GM15510 (cell line): ENCODE measurements around the gene JAK3.

Source experiments
- POLR2A ChIP-seq: IDR thresholded peaks from 3 replicates; pipeline ENCODE4 v1.6.1; 2011; ENCODE audit warnings: borderline replicate concordance; ENCODE audit not compliant: insufficient read length; ENCODE audit errors: extremely low read depth

The JAK3 gene

GRCh38 chr19:17811103-17811502, 36.7 kb downstream of the JAK3 start:
- TF ChIP-seq POLR2A = no peak

GRCh38 chr19:17807731-17808316, 40.0 kb downstream of the JAK3 start:
- TF ChIP-seq POLR2A = no peak

GRCh38 chr19:17806945-17807344, 40.8 kb downstream of the JAK3 start:
- TF ChIP-seq POLR2A = no peak

DNA sequence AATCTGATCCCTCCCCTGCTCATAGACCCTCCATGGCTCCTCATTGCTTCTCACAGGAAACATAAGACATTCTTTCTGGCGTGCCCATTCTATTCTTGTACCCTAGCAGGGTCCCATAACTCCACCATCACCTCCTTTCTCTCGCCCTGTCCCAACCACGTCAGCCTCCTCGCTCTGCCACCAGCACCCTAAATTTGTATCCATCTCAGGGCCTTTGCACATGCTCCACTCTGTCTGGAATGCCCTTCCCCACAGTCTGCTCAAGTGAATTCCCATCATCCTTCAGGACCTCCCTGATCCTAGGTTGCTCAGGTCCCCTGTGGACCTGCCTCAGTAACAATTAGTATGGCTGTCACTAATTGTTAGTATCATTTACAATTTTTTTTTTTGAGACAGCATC, 42.4 kb downstream of the JAK3 start:
- TF ChIP-seq POLR2A = no peak

DNA sequence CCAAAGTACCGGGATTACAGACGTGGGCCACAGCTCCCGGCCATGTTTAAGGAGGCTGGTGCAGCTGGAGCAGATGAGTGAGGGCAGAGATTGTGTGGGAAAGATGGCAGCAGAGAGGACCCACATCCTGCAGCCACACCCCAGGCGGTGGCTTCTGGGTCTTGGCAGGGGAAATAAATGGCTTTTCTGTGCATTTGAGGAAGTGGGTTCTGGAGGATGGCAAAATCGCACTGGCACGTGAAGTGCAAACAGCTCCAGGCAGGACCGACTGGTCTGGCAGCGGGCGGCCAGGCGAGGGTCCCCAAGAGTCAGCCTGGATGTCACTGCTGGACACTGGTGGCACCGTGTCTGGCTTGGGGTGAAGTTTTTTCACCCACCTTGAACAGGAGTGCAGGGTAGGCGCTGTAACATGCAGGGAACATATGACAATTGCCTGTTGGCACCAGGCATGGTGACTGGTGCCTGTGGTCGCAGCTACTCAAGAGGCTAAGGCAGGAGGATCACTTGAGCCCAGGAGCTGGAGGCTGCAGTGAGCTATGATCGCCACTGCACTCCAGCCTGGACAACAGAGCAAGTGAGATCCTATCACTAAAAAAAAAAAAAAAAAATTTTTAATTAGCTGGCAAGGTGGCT, 44.4 kb downstream of the JAK3 start:
- TF ChIP-seq POLR2A = no peak

GRCh38 chr19:17802137-17802858, 45.5 kb downstream of the JAK3 start:
- no peak for TF ChIP-seq POLR2A

DNA sequence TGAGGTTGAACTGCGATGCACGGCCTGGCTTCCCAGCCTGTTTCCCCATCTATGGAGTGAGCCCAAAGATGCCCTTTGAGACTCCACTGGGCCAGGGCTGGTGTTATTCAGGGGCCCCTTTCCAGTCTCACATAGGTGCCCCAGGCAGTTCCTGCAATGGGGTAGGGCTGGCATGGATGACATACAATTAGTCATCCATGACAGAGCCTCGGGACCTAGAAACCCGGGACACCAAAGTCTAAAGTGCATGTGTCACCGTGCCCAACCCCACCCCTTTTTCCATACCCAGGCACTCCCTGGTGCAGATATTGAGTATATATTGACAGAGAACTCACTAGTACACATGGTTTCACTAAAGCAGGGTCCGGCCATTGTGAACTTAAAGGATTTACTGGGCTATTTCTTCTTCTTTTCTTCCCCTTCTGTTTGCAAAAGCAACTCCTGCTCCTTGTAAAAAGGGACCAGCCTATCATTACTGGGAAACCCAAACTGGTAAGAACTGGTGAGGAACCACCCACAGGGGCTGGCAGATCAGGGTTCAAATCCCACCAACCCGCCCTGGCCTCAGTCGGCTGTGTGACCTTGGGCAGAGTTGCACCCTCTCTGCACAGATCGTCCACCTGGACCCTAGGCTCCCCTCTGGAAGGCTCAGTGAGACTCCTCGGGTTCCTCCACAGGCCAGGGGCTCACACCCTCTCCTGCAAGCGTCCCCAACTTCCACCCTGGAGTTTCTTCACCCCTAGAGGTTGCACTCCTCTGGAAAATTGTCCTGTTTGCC, 50.2 kb downstream of the JAK3 start:
- TF ChIP-seq POLR2A = no peak

GRCh38 chr19:17796838-17797423, 50.9 kb downstream of the JAK3 start:
- no peak for TF ChIP-seq POLR2A

GRCh38 chr19:17796013-17796837, 51.6 kb downstream of the JAK3 start:
- TF ChIP-seq POLR2A = no peak

- TF ChIP-seq POLR2A = no peak
Measured at GRCh38 chr19:17795495-17795856, 52.3 kb downstream of the JAK3 start.

GRCh38 chr19:17794731-17795494, 52.9 kb downstream of the JAK3 start, which contains the start of gene B3GNT3:
Gene B3GNT3, plus strand, starts transcription at chr19:17795138. Its CDS starts 12,670 bp downstream, at chr19:17807808.
- no peak for TF ChIP-seq POLR2A

- TF ChIP-seq POLR2A = no peak
Measured at GRCh38 chr19:17794412-17794730, 53.4 kb downstream of the JAK3 start.

DNA sequence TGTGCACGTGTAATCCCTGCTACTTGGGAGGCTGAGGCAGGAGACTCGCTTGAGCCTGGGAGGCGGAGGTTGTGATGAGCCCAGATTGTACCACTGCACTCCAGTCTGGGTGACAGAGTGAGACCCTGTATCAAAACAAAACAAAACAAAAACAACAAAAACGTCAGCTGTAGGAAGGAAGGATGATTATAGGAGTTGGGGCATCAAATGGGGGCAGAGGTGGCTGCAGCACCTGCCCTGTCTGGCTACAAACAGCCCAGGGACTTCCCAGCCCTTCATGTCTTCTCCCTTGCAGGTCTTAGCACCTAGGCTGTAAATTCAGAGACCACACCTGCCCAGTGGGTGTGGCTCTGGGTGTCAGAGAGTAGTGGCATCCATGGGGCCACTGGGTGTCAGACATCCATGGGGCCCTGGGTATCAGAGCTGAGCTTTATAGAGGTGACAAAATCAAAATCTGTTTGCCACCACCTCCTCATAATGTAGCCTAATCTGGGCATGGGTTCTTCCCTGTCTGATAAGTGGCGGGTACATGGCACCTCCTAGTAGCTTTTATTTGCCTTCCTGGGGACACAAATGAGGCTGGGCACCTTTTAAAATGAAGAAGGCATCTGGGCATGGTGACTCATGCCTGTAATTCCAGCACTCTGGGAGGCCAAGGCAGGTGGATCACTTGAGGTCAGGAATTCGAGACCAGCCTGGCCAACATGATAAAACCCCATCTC, 57.6 kb downstream of the JAK3 start:
- no peak for TF ChIP-seq POLR2A
